Cardiac fibroblast (primary cell): Measurements from ENCODE around the gene NCR3LG1.

Experiments
- DNase-seq, 2 donors: peaks; one replicate each; pipeline versions ENCODE4 v3.0.0 to v3.0.0-alpha.2; 2010; ENCODE audit warnings: low read depth in 2 of 2
- H3K4me3 ChIP-seq, 2 donors: replicated peaks in 1 of 2; 1 replicate in 1 of 2; 2 replicates in 1 of 2; pipeline ENCODE4 v1.5.1; 2011; ENCODE audit warnings: low read depth in 2 of 2, low read length in 2 of 2, mild to moderate bottlenecking in 2 of 2, moderate library complexity in 1 of 2
- TF ChIP-seq, protein P1 (sequence below): IDR thresholded peaks from one replicate; pipeline ENCODE4 v1.5.1; 2011; ENCODE audit warnings: low read depth, mild to moderate bottlenecking, low read length, inconsistent platforms

The NCR3LG1 gene

DNA sequence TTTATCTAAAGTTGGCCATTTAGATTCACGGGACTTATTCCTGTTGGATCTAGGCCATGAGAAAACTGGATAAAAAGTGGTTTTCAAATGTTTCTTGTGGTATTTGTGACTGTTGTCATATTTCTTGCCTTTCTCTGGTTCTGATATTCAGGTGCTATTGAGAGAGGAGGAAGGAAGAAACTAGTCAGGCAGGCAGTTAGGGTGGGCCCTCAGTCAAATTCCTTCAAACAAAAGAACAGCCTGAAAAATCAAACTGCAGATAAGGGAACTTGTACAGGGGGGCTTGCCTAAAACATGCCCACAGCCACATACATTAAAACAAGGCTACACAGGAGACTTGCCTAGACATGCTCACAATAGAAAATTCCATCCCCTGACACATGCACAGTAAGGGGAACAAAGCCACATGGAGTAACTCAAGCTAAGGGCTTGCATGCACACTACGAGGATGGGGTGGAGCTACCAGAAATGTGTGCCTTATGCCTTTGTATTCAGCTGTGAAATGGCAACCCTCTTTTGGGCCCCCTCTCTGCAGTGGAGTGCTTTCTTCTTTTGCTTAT, 18.2 kb downstream of the NCR3LG1 start:
- TF ChIP-seq, protein P1, sequence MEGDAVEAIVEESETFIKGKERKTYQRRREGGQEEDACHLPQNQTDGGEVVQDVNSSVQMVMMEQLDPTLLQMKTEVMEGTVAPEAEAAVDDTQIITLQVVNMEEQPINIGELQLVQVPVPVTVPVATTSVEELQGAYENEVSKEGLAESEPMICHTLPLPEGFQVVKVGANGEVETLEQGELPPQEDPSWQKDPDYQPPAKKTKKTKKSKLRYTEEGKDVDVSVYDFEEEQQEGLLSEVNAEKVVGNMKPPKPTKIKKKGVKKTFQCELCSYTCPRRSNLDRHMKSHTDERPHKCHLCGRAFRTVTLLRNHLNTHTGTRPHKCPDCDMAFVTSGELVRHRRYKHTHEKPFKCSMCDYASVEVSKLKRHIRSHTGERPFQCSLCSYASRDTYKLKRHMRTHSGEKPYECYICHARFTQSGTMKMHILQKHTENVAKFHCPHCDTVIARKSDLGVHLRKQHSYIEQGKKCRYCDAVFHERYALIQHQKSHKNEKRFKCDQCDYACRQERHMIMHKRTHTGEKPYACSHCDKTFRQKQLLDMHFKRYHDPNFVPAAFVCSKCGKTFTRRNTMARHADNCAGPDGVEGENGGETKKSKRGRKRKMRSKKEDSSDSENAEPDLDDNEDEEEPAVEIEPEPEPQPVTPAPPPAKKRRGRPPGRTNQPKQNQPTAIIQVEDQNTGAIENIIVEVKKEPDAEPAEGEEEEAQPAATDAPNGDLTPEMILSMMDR, result no peak
- H3K4me3 ChIP-seq, result no peak overlapping the region

DNA sequence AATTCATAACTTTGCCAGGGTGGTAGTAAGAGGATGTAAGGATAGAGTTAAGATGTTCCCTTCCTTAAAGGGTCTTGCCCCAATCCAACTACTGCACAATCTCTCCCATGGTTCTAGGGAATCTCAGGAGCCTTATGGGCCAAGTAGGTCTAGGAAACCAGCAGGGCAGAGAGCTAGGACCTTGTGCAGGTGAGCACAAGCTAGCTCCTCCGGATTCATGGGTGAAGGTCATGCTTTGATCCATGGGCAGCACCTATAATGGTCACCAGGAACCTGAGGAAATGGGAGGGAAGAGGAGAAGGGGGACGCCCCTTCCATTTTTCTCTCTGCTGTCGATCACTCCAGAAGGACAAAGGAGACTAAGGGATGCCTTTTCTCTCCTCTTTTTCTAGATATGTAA, 20.0 kb downstream of the NCR3LG1 start:
- H3K4me3 ChIP-seq, result no peak overlapping the region
- peak; percentile 65 for DNase-seq
- TF ChIP-seq, protein P1, result no peak

More for the DNA sequence above, 18.2 kb downstream of the NCR3LG1 start:
- no peak for DNase-seq

DNA sequence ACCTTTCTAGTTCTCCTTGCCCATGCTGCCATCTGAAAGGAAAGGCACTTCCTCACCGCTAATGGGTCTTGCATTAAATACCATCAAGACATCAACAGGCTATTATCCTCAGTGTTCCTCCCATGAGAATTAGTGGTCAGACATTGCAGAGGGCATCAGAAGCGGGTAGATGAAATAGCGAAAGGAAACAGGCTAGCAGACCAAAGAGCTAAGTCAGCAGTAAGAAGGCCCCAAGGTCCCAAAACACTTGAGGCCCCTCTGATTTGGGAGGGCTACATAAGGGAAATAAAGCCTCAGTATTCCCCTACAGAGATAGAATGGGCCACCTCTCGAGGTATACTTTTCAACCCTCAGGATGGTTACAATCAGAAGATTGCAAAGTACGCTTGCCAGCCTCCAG, 23.9 kb downstream of the NCR3LG1 start:
- H3K4me3 ChIP-seq, result no peak overlapping the region
- DNase-seq, result no peak

DNA sequence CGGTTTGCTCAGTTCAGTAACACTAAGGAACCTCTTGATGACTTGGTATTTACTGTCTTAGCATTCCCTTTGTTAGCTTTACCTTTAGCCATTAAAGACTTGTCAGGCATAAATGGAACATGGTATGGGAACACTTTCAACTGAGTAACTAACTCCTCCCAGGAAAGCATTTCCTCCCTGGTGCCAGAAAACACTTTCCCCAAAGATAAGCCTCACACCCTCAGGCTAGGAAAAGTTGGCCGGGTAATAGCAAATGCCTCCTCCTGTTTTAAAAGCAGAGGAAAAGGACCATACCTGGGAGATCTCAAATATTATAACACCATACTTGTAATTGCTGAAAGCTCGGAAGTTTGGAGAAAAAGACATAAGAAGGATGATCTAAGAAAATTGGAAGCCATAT, 24.9 kb downstream of the NCR3LG1 start:
- peak in 1 of 2 donors; percentile 10 for DNase-seq
- TF ChIP-seq, protein P1, result no peak
- no peak overlapping the region for H3K4me3 ChIP-seq

More for the DNA sequence above, 23.9 kb downstream of the NCR3LG1 start:
- TF ChIP-seq, protein P1, result no peak

DNA sequence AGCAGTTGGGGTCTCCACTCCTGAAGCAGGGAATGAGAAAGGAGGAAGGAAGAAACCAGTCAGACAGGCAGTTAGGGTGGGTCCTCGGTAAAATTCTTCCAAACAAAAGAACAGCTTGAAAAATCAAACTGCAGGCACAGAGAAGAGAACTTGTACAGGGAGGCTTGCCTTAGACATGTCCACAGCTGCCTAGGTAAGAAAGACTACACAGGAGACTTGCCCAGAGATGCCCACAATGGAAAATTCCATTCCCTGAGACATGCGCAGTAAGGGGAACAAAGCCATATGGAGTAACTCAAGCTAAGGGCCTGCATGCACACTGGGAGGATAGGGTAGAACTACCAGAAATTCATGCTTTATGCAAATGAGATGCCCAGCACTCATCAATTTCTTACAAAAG, 27.1 kb downstream of the NCR3LG1 start:
- TF ChIP-seq, protein P1, result no peak
- DNase-seq, result no peak

DNA sequence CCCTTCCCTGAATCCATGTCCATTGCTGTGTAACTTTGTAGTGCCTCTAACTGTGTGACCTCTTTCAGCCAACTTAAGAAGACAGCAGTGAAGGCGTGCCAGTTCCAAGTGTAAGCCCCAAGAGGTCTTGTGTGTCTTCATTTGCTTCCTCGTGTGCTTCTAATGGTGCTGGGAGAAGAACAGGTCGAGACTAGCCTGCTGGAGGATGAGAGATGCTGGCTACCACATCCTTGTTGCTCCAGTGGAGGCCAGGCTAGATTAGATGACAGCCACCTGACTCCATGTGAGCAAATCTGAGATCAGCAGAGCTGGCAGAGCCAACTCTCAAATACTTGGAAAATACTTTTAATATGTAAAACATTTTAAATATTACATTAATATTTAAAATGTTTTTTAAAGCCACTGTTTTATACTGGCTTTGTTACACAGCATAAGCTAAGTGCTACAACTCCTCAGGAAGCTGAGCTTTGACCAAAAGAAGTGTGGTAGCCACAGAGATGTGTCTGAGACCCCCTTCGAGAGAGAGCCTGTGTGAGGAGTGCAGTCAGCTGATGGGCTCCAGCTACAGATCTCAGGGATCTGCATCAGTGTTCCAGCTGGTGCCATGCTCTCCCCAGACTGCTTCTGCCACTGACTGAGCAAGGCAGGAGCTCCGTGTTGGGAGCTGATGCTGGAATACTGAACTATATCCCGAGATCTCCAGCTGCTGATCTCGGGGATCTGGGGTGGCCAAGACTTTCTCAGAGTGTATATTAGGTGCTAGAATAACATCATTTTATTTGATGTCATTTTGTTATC, 28.0 kb downstream of the NCR3LG1 start:
- H3K4me3 ChIP-seq, result no peak overlapping the region
- no peak for DNase-seq
- TF ChIP-seq, protein P1, result no peak

More for the DNA sequence above, 27.1 kb downstream of the NCR3LG1 start:
- no peak overlapping the region for H3K4me3 ChIP-seq
